GM21423 (cell line): ENCODE data around the gene CDKL5.

ENCODE experiments used
- ATAC-seq: cut with Tn5 transposase; IDR thresholded peaks from one replicate; pipeline ENCODE4 v1.9.1; 2021; ENCODE audit warnings: mild to moderate bottlenecking, moderate library complexity; ENCODE audit not compliant: unreplicated experiment

Gene CDKL5

GRCh38 chrX:18455384-18455783, 30.0 kb downstream of the CDKL5 start:
- ATAC-seq = no peak

DNA sequence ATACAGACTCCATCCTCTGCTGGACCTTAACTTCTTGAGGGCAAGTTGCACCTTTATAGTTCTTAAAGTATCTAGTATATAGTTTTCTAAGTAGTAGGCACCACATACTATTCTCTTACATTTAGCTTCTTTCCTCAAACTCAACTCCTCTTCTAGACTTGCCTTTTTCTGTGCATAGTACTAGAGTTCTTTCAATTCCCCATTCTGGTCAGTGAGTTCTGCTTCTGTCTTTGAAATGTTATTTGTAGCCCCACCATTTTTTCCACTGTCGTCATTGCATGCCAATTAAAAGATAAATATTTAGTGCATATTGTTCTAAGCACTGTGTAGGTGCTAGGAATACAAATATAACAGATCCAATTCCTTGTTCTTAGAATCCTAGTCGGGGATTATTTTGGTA, 31.6 kb downstream of the CDKL5 start:
- ATAC-seq = no peak

DNA sequence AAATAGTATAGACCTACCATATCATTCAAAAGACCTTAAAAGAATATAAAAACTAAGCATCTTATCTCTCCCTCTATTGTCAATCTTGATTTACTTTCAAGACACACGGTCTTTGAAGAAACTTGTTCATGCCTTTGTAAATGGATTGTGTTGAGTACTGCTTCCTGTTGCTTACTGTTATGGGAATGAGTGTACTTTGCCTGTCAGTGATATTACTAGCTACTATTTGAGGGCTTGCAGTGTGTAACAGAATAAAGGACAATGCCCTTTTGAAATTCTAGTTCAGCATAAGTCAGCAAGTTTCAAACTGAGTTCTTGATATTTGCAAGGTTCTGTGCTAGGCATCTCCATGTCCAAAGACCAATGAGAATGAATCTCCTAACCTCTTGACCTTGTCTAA, 36.0 kb downstream of the CDKL5 start:
- no peak for ATAC-seq

- no peak for ATAC-seq
These were observed 39.1 kb downstream of the CDKL5 start for GRCh38 chrX:18464499-18464898.

- no peak for ATAC-seq
These were observed 39.6 kb downstream of the CDKL5 start for GRCh38 chrX:18465051-18465450.

DNA sequence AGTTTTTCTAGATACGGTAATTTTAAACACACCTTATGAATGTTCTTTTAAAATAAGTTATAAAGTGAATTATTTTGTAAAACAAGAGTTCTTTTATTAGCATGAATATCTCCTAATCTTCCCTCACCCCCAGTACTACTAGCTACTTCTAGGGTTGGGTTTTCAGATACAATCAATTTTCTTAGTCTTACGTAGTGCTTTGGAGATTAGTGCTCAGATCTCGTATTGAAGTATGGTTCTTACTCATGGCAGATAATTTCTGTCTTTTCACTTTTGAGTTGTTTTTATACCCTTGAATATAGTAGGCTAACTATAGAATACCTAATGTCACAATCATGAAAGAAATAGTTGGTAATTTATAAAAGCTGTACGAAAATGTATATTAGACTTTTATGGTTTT, 43.2 kb downstream of the CDKL5 start:
- ATAC-seq = no peak

GRCh38 chrX:18471296-18471695, 45.9 kb downstream of the CDKL5 start:
- no peak for ATAC-seq

GRCh38 chrX:18490806-18491555, 65.6 kb downstream of the CDKL5 start:
- no peak for ATAC-seq

GRCh38 chrX:18491587-18492340, 66.4 kb downstream of the CDKL5 start:
- ATAC-seq = no peak

DNA sequence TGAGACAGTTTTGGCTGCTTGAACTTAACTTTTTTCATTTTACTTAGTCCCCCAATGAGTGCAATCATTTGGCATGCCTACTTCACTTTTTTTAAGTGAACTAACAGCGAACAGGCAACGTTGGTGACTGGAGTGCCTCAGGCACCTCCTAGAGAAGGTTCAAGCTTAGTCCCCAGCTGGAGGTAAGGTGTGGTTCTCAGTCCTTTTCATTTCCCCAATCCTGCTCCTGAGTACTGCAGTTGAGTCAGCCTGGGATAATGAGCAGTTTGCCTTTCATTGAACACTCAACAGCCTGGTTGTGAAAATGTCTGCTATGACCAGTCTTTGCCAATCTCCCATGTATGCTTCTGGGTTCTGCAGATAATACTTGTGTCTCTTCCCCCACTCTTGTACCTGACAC, 109.5 kb downstream of the CDKL5 start:
- ATAC-seq = no peak

GRCh38 chrX:18537068-18537467, 111.7 kb downstream of the CDKL5 start:
- no peak for ATAC-seq

DNA sequence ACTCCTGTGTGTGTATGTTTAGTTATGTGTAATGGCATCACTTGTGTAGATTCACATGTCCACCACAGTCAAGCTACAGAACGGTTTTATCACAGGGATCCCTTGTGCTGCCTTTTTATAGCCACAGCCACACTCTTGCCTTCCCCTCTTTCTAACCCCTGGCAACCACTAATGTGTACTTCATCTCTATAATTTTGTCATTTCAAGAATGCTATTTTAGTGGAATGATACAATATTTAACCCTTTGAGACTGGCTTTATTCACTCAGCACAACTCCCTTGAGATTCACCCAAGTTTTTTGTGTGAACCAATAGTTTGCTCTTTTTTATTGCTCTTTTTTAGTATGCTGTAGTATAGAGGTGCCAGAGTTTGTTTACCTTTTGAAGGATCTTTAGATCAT, 112.1 kb downstream of the CDKL5 start:
- no peak for ATAC-seq

GRCh38 chrX:18542131-18542530, 116.7 kb downstream of the CDKL5 start:
- ATAC-seq = no peak

GRCh38 chrX:18542905-18543304, 117.5 kb downstream of the CDKL5 start:
- ATAC-seq = no peak

DNA sequence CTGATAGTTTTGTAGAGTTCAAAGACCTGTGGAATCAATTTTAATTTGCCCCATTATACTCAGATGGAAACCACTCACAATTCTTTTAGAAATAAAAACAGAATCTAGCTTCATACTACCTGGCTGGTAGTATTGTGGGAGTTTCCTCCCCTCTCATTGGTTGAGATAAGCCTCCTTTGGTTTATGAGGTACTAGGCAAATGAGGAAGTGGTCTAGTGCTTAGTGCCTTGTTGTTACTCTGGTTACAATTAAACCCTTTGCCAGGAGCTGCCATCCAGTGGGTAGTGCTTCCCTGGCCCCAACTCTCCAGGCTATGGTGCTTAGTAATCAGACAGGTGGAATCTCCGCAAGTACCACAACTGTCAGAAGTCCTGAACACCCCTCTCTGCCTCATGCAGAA, 118.3 kb downstream of the CDKL5 start:
- ATAC-seq = no peak

GRCh38 chrX:18545771-18546170, 120.4 kb downstream of the CDKL5 start:
- no peak for ATAC-seq

- no peak for ATAC-seq
These were observed 123.6 kb downstream of the CDKL5 start for GRCh38 chrX:18548996-18549395.

GRCh38 chrX:18549643-18550042, 124.2 kb downstream of the CDKL5 start:
- no peak for ATAC-seq

GRCh38 chrX:18557879-18558278, 132.5 kb downstream of the CDKL5 start:
- no peak for ATAC-seq

DNA sequence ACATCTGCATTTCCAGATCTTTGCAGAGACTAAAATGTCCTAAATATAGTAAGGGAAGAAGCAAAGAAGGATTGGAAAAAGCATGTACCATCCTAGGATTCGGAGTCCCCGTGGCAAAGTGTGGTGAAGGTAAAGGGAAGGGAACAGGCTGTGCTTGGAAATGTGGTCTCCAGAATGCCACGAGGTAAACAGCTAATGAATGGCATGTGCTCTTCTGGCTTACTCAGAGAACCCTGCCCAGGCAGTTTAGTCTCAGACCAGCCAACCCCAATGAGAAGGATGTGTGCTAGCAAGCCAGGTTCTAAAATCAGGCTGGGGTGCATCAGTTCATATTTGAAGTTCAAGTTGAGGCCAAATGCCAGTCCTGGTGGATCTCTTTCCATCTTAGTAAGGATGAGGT, 133.4 kb downstream of the CDKL5 start:
- ATAC-seq = no peak

DNA sequence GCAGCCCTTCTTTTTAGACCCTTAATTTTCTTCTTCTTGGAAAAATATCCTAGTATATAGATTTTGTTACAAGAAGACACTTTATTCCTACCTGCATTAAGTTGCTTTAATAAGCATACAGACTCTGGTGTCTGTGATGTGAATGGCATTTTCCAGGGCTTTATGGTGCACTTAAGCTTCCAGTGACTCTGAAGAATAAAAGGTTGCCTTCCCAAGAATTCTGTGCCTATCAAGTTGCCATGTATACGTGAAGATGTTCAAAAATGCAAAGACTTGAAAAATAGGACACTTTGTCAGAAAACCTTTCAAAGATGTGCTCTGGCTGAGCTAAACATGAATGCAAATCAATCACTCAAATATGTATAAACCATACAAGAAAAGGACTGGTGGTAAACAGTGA, 135.6 kb downstream of the CDKL5 start:
- no peak for ATAC-seq

- no peak for ATAC-seq
These were observed 140.3 kb downstream of the CDKL5 start for GRCh38 chrX:18565727-18566126.

DNA sequence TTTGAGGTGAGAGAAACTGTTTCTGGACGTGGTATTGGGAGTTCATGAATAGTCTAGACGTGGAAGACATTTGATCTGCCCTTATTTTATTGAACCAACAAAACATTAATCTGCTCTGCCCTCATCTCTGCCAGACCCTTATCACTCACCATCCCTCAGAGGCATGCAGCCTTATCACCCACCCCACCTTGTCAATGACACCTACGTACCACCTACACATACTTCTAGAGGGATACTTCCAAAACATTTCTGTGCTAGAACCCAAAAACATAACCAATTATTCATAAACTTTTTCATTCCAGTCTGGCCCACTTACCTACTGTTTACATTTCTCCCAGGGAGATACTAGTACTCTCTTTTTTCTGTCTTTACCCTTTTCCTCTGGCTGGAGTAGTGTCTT, 141.3 kb downstream of the CDKL5 start:
- ATAC-seq = no peak
